GDM1 (cell line): Measurements from ENCODE around the gene FAM120B.
"Not testable (repeated sequence)": the region's sequence is repeated elsewhere in the genome, so short reads cannot be mapped to it uniquely, and the experiment has no call there.

Experiments
- DNase-seq: peaks from one replicate; lab custom pipeline; 2025; lab: John Stamatoyannopoulos, UW

FAM120B gene

DNA sequence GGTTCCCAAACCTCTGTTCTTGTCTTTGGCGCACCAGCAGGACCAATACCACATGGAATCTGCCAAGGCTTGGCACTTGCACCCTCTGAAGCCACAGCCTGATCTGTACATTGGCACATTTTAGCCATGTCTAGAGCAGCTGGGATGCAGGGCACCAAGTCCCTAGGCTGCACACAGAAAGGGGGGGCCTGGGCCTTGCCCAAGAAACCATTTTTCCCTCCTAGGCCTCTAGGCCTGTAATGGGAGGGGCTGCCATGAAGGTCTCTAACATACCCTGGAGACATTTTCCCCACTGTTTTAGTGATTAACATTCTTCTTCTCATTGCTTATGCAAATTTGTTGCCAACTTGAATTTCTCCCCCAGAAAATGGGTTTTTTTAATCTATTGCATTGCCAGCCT lies 5.4 kb upstream of the FAM120B start:
- no peak for DNase-seq

DNA sequence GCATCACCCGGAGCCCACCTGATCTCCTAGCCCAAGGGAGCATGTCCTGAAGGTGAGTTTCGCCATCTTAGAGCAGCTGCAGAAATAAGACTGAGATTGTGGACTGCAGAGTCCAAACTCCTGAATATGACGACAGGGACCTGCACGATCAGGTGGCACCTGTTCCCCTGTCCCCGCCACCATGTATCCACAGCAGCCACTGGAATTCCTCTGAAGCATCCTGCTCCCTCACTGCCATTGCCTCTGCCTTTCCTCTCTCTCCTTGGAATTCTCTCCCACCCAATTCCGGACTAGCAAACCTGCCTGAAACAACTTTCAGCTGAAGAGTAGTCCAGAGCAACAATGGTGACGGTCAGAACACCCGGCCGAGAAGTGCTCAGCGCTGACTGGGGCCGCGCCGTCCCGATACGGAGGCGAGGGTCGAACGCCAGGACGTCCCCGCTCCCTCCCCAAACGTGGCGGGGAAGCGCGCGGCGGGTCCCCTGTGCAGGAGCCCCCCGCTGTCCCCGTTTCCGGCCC lies 694 bp upstream of the FAM120B start:
- no peak for DNase-seq

DNA sequence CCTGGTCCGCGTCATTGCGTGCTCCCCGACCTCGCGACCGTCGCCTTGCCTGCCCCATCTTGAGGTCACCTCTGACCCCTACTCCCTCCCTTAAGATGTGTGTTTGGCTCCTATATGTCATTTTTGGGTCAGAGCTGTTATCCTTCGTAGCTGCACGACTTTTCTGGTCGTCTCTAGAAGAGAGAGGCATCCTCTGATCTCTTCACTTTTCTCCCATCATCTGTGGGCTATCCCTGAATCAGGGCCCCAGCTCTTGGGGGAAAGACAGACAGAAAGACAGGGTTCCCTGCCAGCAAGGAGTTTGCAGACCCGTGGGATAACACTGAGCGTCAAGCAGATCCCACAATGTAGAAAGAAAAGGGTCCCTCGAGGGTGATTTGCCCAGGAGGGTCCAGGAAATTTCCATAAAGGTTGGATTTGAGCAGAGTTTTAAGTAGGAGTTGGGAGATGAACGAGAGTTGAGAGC lies 555 bp downstream of the FAM120B start:
- no peak for DNase-seq

DNA sequence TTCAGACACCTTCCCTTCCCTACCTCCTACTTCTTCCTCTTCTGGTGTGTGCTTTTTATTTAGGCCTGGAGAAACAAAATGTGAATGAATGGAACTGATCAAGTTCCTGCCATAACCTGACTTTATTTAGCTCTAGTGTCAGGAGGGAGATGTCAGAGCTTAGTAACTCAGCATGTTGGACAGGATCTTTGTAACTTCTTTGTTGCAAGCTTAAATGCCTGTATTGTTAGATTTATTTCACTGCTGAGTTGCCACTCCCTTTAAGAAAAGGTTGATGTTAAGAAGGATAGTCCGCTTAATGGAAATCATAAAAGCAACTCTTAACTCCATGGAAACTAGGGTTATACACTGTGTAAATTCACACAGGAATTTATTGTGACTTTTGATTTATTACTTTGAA lies 2.2 kb downstream of the FAM120B start:
- DNase-seq = no peak

DNA sequence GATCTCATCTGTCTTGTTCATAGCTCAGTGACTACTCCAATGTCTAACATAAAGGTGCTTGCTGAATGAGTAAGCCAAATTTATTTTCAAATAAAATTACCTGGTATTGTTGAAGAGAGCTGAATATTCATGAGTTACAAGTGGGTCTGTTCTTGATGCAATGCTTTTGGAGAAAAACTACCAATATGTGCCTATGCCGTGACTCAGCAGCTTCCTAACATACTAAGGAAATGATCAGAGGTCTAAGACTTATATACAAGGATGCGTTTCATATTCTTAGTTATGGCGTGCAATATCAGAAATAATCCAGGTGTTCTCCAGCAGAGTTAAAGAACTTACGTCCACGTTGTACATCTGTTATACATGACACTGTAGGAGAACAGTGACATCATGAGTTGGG lies 5.1 kb downstream of the FAM120B start:
- no peak for DNase-seq

DNA sequence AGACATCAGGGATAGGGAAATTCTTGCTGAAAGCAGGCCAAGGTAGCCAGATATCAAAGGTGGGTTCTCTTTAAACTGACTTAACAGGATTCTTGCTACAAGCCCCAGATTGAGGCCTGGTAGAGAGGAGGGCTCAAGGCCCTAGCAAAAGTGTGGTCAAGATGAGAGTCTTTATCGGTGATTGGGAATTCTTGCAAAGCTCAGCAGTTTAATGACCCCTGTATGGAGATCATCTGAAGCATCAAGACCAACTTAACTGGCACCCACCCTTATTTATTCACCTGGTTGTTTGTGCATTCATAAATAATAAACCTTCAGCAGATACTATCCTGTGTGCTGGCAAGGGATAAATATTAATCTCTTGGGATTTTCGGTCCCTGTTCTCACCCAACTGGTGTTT lies 6.3 kb downstream of the FAM120B start:
- no peak for DNase-seq

DNA sequence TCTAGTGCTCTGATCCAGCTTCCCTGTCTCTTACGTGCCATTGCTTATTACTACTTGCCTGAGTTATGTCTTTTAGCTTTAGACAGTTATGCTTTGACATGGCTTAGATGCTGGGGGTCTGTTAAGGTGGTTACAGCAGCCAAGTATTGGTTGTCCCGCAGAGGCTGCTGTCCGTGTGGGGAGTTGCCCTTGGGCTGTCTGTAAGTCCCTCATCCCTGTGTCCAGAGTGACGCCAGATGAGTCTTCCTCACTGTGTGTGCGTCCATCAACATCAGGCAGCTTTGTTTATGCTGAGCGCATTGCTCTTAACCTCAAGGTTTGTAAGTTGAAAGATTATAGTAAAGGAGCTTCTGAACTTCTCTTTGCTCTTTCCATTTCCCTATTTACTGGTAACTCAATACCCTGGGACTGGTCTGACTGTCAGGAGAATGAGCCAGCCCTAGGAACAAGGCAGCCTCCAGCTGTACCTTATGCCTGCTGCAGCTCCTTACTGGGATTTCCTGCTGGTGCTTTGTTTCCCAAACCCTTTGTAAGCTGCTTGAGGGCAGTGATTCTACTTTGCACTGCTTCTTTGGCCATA lies 7.2 kb downstream of the FAM120B start:
- no peak for DNase-seq

DNA sequence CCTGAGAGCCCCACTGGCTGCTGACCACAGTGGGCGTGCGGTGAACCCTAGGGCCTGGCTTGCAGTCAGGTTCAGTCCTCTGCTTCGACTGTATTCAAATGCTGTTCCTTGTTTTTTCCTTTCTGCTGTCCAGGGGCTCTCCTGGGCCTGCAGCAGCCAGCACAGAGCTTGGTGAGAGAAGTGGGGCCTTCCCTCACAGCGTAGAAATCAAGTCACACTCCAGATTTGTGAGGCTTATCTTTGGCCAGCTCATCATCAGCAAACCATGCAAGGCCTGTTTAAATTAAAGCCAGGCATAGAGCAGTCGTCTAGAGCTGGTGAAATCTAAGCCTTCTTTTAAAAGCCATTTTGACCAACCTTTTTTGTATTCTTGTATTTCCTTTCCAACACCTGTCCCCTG lies 8.4 kb downstream of the FAM120B start:
- no peak for DNase-seq

DNA sequence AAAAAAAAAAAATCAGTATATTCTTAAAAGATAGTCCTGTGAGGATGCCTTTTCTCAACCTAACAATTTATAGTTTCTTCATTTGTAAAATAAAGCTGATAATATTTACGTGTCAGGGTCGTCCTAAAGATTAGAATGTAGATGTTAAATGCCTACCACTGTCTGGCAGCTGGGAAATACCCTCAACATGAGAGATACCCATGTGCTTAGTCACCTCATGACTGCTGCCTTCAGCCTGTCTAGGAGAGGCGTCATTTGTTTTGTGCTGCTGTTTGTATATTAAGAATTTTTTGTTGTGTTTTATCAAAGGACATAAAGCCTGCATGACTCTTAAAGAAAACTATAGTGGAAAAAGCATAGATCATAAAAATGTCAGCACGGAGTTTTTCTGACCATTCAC lies 9.5 kb downstream of the FAM120B start:
- DNase-seq = no peak

DNA sequence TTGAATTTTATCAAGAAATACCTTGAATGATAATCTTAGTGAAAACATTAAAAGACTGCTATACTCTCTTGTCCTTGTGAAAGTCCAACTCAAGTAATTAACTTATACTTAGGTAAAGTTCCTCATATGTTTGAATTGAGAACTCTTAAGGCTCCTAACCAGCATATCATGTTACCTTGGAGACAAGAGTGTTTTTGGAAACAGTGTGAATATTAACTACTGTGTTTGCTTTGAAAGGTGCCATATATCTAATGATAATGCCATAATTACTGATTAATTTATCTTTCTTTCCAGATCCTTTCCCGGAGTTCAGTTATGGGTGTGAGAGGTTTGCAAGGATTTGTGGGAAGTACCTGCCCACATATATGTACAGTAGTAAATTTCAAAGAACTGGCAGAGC lies 10.5 kb downstream of the FAM120B start:
- no peak for DNase-seq

DNA sequence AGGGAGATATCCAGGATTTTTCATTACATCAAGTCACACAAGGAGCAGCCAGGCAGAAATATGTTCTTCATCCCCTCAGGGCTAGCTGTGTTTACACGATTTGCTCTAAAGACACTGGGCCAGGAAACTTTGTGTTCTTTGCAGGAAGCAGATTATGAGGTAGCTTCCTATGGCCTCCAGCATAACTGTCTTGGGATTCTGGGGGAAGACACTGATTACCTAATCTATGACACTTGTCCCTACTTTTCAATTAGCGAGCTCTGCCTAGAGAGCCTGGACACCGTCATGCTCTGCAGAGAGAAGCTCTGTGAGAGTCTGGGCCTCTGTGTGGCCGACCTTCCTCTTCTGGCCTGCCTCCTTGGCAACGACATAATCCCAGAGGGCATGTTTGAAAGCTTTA lies 11.2 kb downstream of the FAM120B start:
- DNase-seq = no peak

DNA sequence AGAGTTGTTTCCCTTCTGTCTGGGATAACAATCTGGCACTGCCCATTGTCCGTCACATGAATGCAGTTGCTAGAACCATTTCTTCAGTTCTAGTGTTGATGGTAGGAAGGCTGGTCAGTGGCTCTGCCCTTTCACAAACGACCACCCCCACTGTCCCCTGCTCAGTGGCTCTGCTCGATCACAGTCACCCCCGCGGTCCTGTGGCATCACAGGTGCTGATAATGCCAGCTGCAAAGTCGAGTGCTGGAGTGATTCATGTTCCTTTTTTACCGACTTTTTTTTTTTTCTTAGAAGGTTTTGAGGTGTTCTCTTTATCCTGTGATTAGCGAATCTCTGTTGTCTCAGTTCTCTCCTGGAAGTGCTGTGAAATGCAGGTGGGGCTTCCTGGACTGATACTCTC lies 22.8 kb downstream of the FAM120B start:
- no peak for DNase-seq

DNA sequence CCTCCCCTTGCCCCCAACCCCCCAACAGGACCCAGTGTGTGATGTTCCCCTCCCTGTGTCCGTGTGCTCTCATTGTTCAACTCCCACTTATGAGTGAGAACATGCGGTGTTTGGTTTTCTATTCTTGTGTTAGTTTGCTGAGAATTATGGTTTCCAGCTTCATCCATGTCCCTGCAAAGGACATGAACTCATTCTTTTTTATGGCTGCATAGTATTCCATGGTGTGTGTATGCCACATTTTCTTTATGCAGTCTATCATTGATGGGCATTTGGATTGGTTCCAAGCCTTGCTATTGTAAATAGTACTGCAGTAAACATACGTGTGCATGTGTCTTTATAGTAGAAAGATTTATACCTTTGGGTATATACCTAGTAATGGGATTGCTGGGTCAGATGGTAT lies 28.6 kb downstream of the FAM120B start:
- not testable (repeated sequence) for DNase-seq

DNA sequence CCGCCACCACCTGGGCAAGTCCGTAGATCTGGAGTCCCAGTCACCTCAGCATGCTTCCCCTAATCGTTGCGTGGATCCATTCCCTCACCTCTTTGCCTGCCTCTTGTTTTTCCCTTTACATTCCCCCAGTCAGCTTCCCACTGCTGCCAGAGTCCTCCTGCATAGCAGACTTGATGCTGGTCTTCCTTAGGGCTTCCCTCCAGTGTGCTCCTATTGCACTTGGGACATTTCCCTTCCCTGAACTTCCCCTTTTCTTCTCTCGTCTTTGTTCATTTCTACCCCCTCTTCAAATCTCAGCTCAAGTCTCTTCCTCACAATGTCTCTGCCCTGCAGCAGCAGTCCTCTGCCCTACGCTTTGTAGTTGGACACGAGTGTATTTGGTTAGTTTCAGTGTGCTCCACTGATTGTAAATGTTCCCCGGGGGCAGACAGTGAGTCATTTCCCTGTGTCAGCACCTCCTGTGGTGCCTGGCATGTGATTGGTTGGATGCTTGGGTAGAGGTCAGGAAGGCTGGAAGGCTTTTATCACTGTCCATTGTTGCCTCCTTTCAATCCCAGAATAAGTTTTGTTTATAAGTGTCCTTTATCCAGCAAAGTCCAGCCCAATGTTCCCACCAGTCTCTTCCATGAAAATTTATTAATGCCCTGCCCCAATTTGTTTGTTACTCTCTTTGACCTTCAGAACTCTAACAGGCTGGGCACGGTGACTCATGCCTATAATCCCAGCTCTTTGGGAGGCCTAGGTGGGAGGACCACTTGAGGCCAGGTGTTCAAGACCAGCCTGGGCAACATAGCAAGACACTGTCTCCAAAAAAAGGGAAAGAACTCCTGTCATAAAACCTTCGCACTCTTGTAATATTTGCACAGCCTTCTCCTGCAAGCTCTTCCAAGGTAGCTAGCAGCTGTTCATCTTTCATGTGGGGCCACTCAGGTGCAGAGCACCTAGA lies 38.3 kb downstream of the FAM120B start:
- no peak for DNase-seq

DNA sequence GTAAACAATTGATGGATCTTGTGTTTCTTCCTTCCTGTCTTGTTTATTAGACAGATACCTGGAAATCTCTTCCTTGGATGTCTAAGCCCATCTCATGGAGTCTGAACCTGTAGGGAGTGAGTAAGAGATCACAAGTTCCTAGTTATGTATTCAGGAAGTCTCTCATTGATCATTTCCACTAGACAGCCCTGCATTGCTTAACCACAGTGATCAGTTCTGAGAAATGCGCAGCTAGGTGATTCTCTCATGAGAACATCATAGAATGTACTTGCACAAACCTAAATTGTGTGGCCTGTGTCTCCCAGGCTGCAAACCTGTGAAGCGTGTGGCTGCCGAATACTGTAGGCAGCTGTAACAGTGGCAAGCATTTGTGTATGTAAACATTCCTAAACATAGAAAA lies 39.1 kb downstream of the FAM120B start:
- DNase-seq = no peak

DNA sequence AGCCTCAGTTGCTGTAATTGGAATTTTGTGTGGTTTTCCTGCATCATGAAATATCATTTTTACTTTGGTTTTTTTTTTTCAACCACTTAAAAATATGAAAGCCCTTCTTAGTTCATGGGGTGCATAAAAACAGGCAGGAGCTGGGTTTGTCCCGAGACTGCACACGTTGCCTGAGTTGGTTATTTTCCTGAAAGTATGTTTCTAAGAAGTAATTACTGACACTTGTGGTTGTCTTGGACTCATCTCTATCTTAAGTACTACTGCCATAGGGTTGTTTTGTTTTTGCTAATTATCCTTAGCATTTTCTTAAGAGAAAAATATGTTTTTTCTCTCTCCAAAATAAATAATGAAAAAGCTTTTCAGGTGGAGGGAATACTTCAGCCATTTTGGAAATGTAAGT lies 40.1 kb downstream of the FAM120B start:
- DNase-seq = no peak

DNA sequence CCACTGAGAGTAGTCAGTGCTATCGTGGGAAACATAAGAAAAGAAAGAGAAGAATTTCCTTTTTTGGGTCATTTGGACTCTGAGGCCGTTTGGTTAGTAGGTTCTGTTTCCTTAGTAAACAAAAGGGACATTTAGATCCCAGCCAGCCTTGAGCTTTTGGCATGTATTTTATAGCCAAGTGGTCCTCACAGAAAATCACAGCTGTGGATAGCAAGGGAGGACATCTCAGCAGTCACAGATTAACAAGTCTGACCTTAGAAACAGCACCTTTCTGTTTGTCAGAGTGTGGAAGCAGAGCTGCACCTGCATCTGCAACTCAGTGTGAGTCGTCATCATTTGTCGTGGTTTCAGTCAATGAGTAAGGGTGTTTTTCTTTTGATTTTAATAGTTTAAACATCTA lies 40.5 kb downstream of the FAM120B start:
- no peak for DNase-seq

DNA sequence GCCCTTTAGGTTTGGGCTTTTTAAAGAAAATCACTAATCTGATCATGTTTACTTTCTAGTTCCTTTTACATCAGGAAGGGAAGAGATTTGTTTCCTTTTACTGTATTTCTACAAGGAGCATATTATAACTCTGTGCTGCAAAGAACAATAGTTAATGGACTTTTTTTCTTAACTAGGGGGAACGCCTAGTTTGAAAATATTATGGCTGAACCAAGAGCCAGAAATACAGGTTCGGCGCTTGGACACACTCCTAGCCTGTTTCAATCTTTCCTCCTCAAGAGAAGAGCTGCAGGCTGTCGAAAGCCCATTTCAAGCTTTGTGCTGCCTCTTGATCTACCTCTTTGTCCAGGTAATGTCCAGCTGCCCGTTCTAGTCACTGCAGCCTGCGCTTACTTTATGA lies 41.4 kb downstream of the FAM120B start:
- DNase-seq = no peak

DNA sequence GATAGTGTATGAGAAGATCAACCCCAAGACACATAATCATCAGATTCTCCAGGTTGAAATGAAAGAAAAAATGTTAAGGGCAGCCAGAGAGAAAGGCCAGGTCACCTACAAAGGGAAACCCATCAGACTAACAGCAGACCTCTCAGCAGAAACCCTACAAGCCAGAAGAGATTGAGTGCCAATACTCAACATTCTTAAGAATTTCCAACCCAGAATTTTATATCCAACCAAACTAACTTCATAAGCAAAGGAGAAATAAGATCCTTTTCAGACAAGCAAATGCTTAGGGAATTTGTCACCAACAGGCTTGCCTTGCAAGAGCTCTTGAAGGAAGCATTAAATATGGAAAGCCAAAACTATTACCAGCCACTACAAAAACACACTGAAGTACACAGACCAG lies 44.9 kb downstream of the FAM120B start:
- not testable (repeated sequence) for DNase-seq

DNA sequence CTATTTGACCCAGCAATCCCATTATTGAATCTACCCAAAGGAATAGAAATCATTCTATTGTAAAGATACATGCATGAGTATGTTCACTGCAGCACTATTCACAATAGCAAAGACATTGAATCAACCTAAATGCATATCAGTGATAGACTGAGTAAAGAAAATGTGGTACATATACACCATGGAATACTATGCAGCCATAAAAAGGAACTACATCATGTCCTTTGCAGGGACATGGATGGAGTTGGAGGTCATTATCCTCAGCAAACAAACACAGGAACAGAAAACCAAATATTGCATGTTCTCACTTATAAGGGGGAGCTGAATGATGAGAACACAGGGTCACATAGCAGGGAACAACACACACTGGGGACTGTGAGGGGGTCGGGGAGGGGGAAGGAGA lies 48.6 kb downstream of the FAM120B start:
- DNase-seq = not testable (repeated sequence)

DNA sequence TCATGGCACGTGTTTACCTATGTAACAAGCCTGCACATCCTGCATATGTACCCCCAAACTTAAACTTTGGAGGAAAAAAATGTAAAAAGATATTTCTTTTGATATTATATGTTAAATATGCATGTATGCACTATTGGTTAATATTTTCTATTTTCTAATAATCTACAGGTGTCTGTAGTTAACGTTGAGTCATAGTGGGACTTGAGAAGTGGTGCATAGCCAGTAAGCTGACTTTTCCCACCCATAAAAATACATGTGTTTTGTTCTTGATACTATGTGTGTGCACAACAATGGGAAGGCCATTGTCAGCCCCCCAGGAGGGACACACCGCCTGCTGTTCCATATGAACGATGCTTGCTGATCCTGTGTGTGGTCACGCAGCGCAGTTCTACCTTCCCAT lies 49.1 kb downstream of the FAM120B start:
- no peak for DNase-seq

DNA sequence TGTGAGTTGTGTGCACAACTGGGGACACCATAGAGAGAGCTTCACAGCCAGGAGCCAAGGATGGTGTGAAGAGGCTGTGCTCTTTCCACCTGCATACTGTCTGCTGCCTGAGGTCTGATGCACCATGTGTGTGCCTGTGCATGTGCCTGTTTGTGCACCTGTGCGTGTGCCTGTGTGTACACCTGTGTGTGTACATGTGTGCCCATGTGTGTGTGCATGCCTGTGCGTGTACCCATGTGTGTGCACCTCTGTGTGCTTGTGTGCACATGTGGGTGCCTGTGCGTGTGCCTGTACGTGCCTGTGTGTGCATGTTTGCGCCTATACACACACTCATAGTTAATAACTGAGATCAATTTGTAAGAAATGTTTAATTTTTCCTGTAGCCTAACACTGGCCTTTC lies 51.3 kb downstream of the FAM120B start:
- DNase-seq = no peak

DNA sequence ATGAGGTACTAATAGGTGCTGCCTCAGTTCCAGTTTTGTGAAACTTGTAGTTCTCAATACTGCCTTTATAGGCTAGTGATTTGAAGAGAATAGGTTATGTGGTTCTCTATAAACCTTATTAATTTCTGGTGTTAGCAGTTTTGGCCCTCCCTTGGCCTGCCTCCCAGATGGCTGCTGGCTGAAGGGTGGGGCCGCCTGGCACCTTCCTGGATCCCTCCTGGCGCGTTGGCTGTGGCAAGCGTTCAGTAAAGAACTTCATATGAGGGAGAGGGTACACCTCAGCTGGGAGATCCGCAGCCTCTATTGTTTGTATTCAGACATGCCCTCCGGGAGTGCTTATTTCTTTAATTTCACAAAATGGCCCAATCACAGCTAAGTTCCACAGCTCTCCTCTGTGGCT lies 51.9 kb downstream of the FAM120B start:
- no peak for DNase-seq
